HL-60 (cell line): ENCODE results near the gene SLC4A5.

ENCODE experiments used
- DNase-seq, 2 experiments: peaks; one replicate each; pipeline ENCODE4 v3.0.0-alpha.2; 2010 to 2020; ENCODE audit warnings: low read depth in 1 of 2, low spot score in 1 of 2
- H3K27ac ChIP-seq: fragments of 250-450 bp; sonication (Bioruptor Pico); replicated peaks from 2 replicates; pipeline ENCODE4 v1.5.1; 2020; ENCODE audit warnings: mild to moderate bottlenecking, moderate library complexity
- H3K27me3 ChIP-seq: fragments of 250-450 bp; sonication (Bioruptor Pico); 2 replicates; pipeline ENCODE4 v1.5.1; 2021; ENCODE audit warnings: mild to moderate bottlenecking, moderate library complexity; ENCODE audit not compliant: insufficient read depth, poor library complexity, severe bottlenecking
- H3K4me3 ChIP-seq: replicated peaks from 2 replicates; pipeline ENCODE4 v1.5.1; 2011; ENCODE audit warnings: mild to moderate bottlenecking, control low read depth, low read length; ENCODE audit not compliant: insufficient read depth
- GABPA ChIP-seq: IDR thresholded peaks from 2 replicates; pipeline ENCODE4 v1.6.1; 2012; ENCODE audit warnings: low read depth
- POLR2AphosphoS5 ChIP-seq: IDR thresholded peaks from 2 replicates; pipeline ENCODE4 v1.6.1; 2012; ENCODE audit warnings: low read depth
- SPI1 ChIP-seq: IDR thresholded peaks from 2 replicates; pipeline ENCODE4 v1.6.1; 2012; ENCODE audit warnings: low read depth, mild to moderate bottlenecking, borderline replicate concordance
- TF ChIP-seq, protein P1 (sequence below): IDR thresholded peaks from 2 replicates; pipeline ENCODE4 v1.6.1; 2012; ENCODE audit warnings: low read depth; ENCODE audit not compliant: insufficient replicate concordance
- TF ChIP-seq, protein P2 (sequence below): IDR thresholded peaks from one replicate; pipeline ENCODE4 v1.5.1; 2011; ENCODE audit warnings: low read length, control low read depth, inconsistent platforms; ENCODE audit not compliant: insufficient read depth

The SLC4A5 gene

DNA sequence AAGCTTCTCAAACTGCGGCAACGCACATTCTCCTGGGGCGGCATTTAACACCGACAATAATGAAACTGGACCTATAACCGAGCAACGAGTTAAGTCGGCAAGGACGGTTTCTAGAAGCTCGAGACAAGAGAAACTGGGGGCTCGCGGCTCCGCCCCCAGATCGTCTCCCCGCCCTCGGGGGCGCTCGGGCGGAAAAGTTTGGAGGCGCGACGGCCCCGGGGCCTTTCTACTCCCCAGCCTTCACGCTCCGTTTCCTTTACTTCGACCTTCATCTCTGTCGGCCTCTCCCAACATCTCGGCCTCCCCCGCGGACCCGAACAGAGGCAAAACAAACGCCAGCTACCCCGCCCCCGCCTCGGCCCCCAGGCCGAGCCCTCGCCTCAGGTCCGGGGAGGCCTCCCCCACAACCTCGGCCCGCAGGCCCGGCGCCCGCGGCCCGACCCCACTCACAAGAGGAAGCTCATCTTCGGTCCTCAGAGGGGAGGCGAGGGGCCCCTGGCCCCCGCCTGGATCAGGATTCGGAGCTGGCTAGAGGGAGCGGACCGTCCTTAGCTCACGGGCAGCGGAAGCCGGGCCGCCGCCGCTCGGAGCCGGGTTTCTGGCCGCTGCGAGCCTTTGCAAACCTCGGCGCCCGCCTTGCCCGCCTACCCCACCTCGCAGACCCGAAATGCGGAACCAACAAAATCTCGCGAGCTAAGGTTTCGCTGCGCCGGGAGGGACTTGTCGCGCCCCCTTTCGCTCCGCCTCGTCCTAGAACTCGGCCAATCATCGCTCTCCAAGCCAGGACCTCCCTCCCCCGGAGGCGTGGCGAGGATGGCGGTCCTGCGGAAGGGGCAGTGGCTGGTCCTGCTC lies 164.8 kb downstream of the SLC4A5 start, which contains the start of gene MOB1A:
Gene MOB1A (minus strand): TSS at position 669 of the 852 bp plus-strand sequence. CDS start 205 bp downstream, at position 464.
- TF ChIP-seq POLR2AphosphoS5 (peak; percentile 76), GABPA (no peak), SPI1 (peak; percentile 25; the same call in 1 of the 2 replicates)
- TF ChIP-seq, protein P1, sequence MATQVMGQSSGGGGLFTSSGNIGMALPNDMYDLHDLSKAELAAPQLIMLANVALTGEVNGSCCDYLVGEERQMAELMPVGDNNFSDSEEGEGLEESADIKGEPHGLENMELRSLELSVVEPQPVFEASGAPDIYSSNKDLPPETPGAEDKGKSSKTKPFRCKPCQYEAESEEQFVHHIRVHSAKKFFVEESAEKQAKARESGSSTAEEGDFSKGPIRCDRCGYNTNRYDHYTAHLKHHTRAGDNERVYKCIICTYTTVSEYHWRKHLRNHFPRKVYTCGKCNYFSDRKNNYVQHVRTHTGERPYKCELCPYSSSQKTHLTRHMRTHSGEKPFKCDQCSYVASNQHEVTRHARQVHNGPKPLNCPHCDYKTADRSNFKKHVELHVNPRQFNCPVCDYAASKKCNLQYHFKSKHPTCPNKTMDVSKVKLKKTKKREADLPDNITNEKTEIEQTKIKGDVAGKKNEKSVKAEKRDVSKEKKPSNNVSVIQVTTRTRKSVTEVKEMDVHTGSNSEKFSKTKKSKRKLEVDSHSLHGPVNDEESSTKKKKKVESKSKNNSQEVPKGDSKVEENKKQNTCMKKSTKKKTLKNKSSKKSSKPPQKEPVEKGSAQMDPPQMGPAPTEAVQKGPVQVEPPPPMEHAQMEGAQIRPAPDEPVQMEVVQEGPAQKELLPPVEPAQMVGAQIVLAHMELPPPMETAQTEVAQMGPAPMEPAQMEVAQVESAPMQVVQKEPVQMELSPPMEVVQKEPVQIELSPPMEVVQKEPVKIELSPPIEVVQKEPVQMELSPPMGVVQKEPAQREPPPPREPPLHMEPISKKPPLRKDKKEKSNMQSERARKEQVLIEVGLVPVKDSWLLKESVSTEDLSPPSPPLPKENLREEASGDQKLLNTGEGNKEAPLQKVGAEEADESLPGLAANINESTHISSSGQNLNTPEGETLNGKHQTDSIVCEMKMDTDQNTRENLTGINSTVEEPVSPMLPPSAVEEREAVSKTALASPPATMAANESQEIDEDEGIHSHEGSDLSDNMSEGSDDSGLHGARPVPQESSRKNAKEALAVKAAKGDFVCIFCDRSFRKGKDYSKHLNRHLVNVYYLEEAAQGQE = peak; percentile 29
- TF ChIP-seq, protein P2, sequence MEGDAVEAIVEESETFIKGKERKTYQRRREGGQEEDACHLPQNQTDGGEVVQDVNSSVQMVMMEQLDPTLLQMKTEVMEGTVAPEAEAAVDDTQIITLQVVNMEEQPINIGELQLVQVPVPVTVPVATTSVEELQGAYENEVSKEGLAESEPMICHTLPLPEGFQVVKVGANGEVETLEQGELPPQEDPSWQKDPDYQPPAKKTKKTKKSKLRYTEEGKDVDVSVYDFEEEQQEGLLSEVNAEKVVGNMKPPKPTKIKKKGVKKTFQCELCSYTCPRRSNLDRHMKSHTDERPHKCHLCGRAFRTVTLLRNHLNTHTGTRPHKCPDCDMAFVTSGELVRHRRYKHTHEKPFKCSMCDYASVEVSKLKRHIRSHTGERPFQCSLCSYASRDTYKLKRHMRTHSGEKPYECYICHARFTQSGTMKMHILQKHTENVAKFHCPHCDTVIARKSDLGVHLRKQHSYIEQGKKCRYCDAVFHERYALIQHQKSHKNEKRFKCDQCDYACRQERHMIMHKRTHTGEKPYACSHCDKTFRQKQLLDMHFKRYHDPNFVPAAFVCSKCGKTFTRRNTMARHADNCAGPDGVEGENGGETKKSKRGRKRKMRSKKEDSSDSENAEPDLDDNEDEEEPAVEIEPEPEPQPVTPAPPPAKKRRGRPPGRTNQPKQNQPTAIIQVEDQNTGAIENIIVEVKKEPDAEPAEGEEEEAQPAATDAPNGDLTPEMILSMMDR = no peak
- peak within 1 kb of the TSS; percentile 91 for H3K27ac ChIP-seq
- H3K27me3 ChIP-seq = no peaks in the 10 kb centered on the region
- peak; percentile 95 to 99 for DNase-seq
- peak within 1 kb of the TSS; percentile 61 for H3K4me3 ChIP-seq

DNA sequence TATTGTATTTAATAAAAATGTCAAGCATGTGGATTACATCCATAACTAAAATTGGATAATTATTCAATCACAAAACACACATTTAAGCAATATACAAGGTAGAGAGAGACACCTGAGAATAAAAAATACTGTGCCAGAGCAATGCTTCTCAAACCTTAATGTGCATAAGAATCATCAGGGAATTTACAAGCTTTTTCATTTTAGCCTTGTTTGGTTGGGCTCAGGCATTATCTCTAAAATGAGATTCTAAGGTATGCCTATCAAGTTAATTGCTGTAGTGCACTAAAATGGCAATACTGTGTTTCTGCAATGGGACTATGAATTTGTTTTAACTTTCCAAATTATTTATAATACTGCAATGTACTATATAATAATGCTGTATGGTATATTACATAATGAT lies 165.5 kb downstream of the SLC4A5 start:
- DNase-seq = no peak

DNA sequence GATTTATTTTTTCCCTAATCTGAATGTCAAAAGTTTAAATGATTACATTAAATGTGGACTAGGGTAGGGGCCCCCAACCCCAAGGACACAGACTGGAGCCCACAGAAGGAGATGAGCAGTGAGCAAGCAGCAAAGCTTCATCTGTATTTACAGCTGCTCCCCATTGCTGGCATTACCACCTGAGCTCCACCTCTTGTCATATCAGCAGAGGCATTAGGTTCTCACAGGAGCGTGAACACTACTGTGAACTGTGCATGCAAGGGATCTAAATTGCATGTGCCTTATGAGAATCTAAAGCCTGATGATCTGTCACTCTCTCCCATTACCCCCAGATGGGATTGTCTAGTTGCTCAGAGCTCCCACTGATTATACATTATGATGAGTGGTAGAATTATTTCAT lies 168.3 kb downstream of the SLC4A5 start:
- DNase-seq = no peak
- TF ChIP-seq SPI1 = no peak
- TF ChIP-seq, protein P2 = no peak
- no peak for TF ChIP-seq GABPA
- no peak for TF ChIP-seq POLR2AphosphoS5
- TF ChIP-seq, protein P1 = no peak
- Histone ChIP-seq H3K27ac (no peak overlapping the region), H3K27me3 (no peaks in the 10 kb centered on the region), H3K4me3 (no peak overlapping the region)

More for the DNA sequence above, 165.5 kb downstream of the SLC4A5 start:
- Histone ChIP-seq H3K4me3 (peak overlapping the region; percentile 61), H3K27ac (peak overlapping the region; percentile 91), H3K27me3 (no peaks in the 10 kb centered on the region)
- TF ChIP-seq GABPA (no peak), POLR2AphosphoS5 (no peak), SPI1 (no peak)
- TF ChIP-seq, protein P2 = no peak
- TF ChIP-seq, protein P1 = no peak
